Hepatocyte (in vitro differentiated cells): ENCODE measurements around the gene ITPR1. TPM values are rescaled to one million over a fixed set of nuclear protein-coding genes. Genes with fewer than 3 reads are reported as not detected.

Experiments
- DNase-seq: peaks from one replicate; pipeline ENCODE4 v3.0.0-alpha.2; 2016; ENCODE audit warnings: low spot score
- H2AFZ ChIP-seq: fragments of 200-600 bp; sonication (generic); 2 replicates; pipeline ENCODE4 v1.6.0; 2016; ENCODE audit warnings: antibody characterized with exemption, mild to moderate bottlenecking
- H3K27ac ChIP-seq: fragments of 200-600 bp; sonication (generic); 2 replicates; pipeline ENCODE4 v1.5.1; 2016; ENCODE audit warnings: mild to moderate bottlenecking
- H3K27me3 ChIP-seq: fragments of 200-600 bp; sonication (generic); 2 replicates; pipeline ENCODE4 v1.6.1; 2016
- H3K36me3 ChIP-seq: fragments of 200-600 bp; sonication (generic); replicated peaks from 2 replicates; pipeline ENCODE4 v1.5.1; 2016; ENCODE audit warnings: low read depth; ENCODE audit not compliant: insufficient read depth
- H3K4me1 ChIP-seq: fragments of 200-600 bp; sonication (generic); 2 replicates; pipeline ENCODE4 v1.5.1; 2016; ENCODE audit warnings: mild to moderate bottlenecking, moderate library complexity; ENCODE audit not compliant: insufficient read depth
- H3K4me2 ChIP-seq: fragments of 200-600 bp; sonication (generic); 2 replicates; pipeline ENCODE4 v1.6.0; 2016
- H3K4me3 ChIP-seq: fragments of 200-600 bp; sonication (generic); 2 replicates; pipeline ENCODE4 v1.5.1; 2016; ENCODE audit warnings: mild to moderate bottlenecking
- H3K79me2 ChIP-seq: fragments of 200-600 bp; sonication (generic); 2 replicates; pipeline ENCODE4 v1.6.0; 2017; ENCODE audit warnings: mild to moderate bottlenecking
- H3K9me2 ChIP-seq: fragments of 200-600 bp; sonication (generic); replicated peaks from 2 replicates; pipeline ENCODE4 v1.6.0; 2017; ENCODE audit warnings: mild to moderate bottlenecking; ENCODE audit not compliant: insufficient read depth
- H3K9me3 ChIP-seq: fragments of 200-600 bp; sonication (generic); 2 replicates; pipeline ENCODE4 v1.5.1; 2016; ENCODE audit warnings: low read depth, mild to moderate bottlenecking
- H4K20me1 ChIP-seq: fragments of 200-600 bp; sonication (generic); 2 replicates; pipeline ENCODE4 v1.6.0; 2016; ENCODE audit warnings: mild to moderate bottlenecking; ENCODE audit not compliant: insufficient read depth, poor library complexity, severe bottlenecking
- EZH2 ChIP-seq: fragments of 200-600 bp; sonication (generic); IDR thresholded peaks from 2 replicates; pipeline ENCODE4 v1.6.1; 2016; ENCODE audit warnings: antibody characterized with exemption, mild to moderate bottlenecking, borderline replicate concordance
- EZH2phosphoT487 ChIP-seq: fragments of 200-600 bp; sonication (generic); IDR thresholded peaks from one replicate; pipeline ENCODE4 v1.6.1; 2018; ENCODE audit warnings: antibody characterized with exemption, mild to moderate bottlenecking, low read depth, moderate library complexity; ENCODE audit not compliant: unreplicated experiment, severe bottlenecking
- WGBS: methylation state at CpG from one replicate; pipeline ENCODE4 v1.1.6; 2016; ENCODE audit warnings: low lambda C conversion rate; ENCODE audit errors: missing lambda C conversion rate; 5-methylcytosine and 5-hydroxymethylcytosine counted together
- polyA plus RNA-seq: library from polyadenylated mRNA; unstranded; fragments of >200 nt; fragmentation: Nextera tagmentation; extraction: Ambion mirVana; gene quantifications from 2 replicates; pipeline ENCODE4 v1.2.1, GENCODE V29; 2016
- total RNA-seq: library from RNA; depleted of rRNA; stranded (reverse); fragments of >200 nt; gene quantifications from 2 replicates; pipeline ENCODE4 v1.2.3, GENCODE V29; 2014
- TF ChIP-seq, protein P1 (sequence below): fragments of 200-600 bp; sonication (generic); IDR thresholded peaks from 2 replicates; pipeline ENCODE4 v1.5.1; 2016; ENCODE audit warnings: antibody characterized with exemption, mild to moderate bottlenecking; ENCODE audit not compliant: poor library complexity

Gene ITPR1
- total and polyA plus RNA-seq, 2 experiments from 2014 or later, result 46.8 to 90.8 TPM

DNA sequence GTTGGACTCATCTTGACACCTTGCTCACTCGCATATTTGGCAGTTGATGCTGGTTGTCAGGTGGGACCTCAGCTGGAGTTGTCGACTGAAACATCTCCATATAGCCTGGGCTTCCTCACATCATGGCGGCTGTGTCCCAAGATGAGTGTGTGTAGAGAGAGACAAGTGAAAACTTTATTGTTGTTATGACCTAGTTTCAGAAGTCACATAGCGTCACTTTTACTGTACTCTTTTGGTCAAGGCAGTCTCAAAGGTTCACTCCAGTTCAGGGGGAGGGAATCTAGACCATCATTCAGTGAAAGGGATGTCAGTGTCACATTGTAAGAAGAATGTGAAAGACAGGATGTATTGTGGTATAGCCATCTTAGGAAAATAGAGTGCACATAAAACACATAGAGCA is 214.2 kb downstream of the ITPR1 start:
- 95% methylated on average over 4 of the region's 4 CpGs for WGBS
- no peaks in the 10 kb centered on the region for H3K27me3 ChIP-seq
- H3K36me3 ChIP-seq, result peaks cover 4% of the 10 kb centered on the region
- H3K4me1 ChIP-seq, result no peaks in the 10 kb centered on the region
- no peaks in the 10 kb centered on the region for H3K79me2 ChIP-seq
- H3K4me3 ChIP-seq, result no peak overlapping the region
- H3K9me3 ChIP-seq, result no peaks in the 10 kb centered on the region
- H3K27ac ChIP-seq, result no peak overlapping the region
- no peaks in the 10 kb centered on the region for H3K9me2 ChIP-seq
- H2AFZ ChIP-seq, result no peak overlapping the region
- no peaks in the 10 kb centered on the region for H4K20me1 ChIP-seq
- TF ChIP-seq EZH2phosphoT487 (no peak), EZH2 (no peak)
- TF ChIP-seq, protein P1, sequence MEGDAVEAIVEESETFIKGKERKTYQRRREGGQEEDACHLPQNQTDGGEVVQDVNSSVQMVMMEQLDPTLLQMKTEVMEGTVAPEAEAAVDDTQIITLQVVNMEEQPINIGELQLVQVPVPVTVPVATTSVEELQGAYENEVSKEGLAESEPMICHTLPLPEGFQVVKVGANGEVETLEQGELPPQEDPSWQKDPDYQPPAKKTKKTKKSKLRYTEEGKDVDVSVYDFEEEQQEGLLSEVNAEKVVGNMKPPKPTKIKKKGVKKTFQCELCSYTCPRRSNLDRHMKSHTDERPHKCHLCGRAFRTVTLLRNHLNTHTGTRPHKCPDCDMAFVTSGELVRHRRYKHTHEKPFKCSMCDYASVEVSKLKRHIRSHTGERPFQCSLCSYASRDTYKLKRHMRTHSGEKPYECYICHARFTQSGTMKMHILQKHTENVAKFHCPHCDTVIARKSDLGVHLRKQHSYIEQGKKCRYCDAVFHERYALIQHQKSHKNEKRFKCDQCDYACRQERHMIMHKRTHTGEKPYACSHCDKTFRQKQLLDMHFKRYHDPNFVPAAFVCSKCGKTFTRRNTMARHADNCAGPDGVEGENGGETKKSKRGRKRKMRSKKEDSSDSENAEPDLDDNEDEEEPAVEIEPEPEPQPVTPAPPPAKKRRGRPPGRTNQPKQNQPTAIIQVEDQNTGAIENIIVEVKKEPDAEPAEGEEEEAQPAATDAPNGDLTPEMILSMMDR, result no peak
- DNase-seq, result no peak
- no peak overlapping the region for H3K4me2 ChIP-seq

DNA sequence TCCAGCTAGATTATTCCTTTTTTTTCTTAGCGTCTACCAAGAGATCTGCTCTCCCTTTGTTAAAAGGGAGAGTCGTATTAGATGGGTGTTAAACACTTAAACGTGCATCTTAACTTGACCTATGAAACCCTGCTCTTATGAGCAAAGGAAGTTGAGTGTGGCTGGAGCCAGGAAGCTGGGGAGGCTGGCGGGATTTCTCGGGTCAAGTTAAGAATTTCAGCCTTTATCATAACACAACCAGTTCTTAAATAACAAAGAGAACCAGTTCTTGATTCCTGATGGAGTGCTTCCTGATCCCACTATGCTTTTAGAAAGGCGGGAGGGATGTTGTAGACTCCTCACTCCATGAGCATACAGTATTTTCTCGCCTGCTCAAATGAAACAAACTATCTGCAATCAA is 215.1 kb downstream of the ITPR1 start:
- Histone ChIP-seq H2AFZ (no peak overlapping the region), H3K36me3 (peaks cover 4% of the 10 kb centered on the region), H3K4me1 (peaks cover under 1% of the 10 kb centered on the region), H4K20me1 (no peaks in the 10 kb centered on the region), H3K9me3 (no peaks in the 10 kb centered on the region), H3K79me2 (no peaks in the 10 kb centered on the region), H3K27me3 (no peaks in the 10 kb centered on the region), H3K4me2 (no peak overlapping the region), H3K4me3 (no peak overlapping the region), H3K27ac (no peak overlapping the region), H3K9me2 (no peaks in the 10 kb centered on the region)
- WGBS, result 77% methylated on average over 7 of the region's 7 CpGs
- TF ChIP-seq, protein P1, result no peak
- TF ChIP-seq EZH2 (no peak), EZH2phosphoT487 (no peak)
- no peak for DNase-seq

DNA sequence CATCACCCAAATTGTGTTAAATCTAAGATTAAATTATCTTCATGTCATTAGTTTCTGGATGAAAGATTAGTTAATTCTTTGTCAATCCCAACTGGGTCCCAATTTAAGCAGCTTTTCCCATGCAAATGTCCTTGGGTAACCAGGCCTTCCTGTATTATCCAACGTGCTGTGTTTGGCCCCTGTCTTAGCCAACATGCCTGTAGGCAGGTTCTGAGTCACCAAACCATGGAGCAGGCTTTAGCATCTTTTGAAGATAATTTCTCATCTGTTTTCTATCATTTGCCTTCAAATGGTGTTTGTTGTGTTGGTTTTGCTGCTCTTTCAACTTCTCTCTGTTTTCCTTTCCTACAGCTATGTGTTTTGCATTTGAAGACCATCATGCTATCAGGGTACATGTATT is 216.2 kb downstream of the ITPR1 start:
- no peaks in the 10 kb centered on the region for H3K36me3 ChIP-seq
- no peaks in the 10 kb centered on the region for H3K9me2 ChIP-seq
- no peaks in the 10 kb centered on the region for H3K27me3 ChIP-seq
- H2AFZ ChIP-seq, result no peak overlapping the region
- H3K4me3 ChIP-seq, result no peak overlapping the region
- DNase-seq, result no peak
- 25% methylated on average over 1 of the region's 1 CpG for WGBS
- no peaks in the 10 kb centered on the region for H4K20me1 ChIP-seq
- no peaks in the 10 kb centered on the region for H3K9me3 ChIP-seq
- H3K79me2 ChIP-seq, result no peaks in the 10 kb centered on the region
- no peak overlapping the region for H3K4me2 ChIP-seq
- H3K4me1 ChIP-seq, result peaks cover 7% of the 10 kb centered on the region
- TF ChIP-seq, protein P1, result no peak
- TF ChIP-seq EZH2 (no peak), EZH2phosphoT487 (no peak)
- H3K27ac ChIP-seq, result no peak overlapping the region

DNA sequence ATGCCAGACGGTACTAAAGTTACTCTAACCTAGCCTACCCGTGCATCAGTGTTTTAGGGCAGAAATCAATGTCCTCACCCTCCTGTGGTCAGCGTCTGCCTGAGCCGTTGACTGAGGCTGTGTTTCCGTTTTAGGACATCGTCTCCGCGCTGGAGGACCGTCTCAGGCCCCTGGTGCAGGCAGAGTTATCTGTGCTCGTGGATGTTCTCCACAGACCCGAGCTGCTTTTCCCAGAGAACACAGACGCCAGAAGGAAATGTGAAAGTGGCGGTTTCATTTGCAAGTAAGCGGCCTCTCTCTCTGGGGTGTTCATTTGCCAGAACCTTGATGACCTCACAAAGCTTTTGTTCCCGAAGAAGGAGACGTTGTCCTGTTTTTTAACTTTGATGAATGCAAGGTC is 217.0 kb downstream of the ITPR1 start:
- Histone ChIP-seq H3K27me3 (no peaks in the 10 kb centered on the region), H3K27ac (no peak overlapping the region), H4K20me1 (no peaks in the 10 kb centered on the region), H3K36me3 (no peaks in the 10 kb centered on the region), H3K4me2 (no peak overlapping the region), H3K9me2 (no peaks in the 10 kb centered on the region), H2AFZ (no peak overlapping the region), H3K4me3 (no peak overlapping the region), H3K79me2 (no peaks in the 10 kb centered on the region), H3K9me3 (no peaks in the 10 kb centered on the region), H3K4me1 (peaks cover 7% of the 10 kb centered on the region)
- TF ChIP-seq EZH2, result no peak
- TF ChIP-seq EZH2phosphoT487, result no peak
- TF ChIP-seq, protein P1, result no peak
- WGBS, result 82% methylated on average over 16 of the region's 16 CpGs
- no peak for DNase-seq
